ENCODE results near the gene DES. TPM values are rescaled to one million over a fixed set of nuclear protein-coding genes. Genes with fewer than 3 reads are reported as not detected.
A peak's percentile ranks its signal among the peaks of the same experiment; 100 is the strongest.

The DES gene
- total RNA-seq, 2 experiments from 2014 or later, result not detected

- ChIA-PET POLR2A (no interaction called here), CTCF (interaction anchor here (0.9 to 1.8 kb wide), 2 partner anchors 76 kb away, joined by 5 to 8 read pairs; no protein-coding TSS in a partner anchor)
These were observed 35.8 kb downstream of the DES start for GRCh38 chr2:219453671-219454590.

GRCh38 chr2:219455581-219455980 lies 37.4 kb downstream of the DES start:
- H3K4me1 Mint-ChIP-seq (ENCODE audit: low read depth), result peaks cover 5% of the 10 kb centered on the region
- intact Hi-C loops (cut with micrococcal nuclease), result no loop called here
- H3K4me3 Mint-ChIP-seq, result no peak overlapping the region
- no peaks in the 10 kb centered on the region for H3K9me3 Mint-ChIP-seq
- peaks cover 6% of the 10 kb centered on the region for H3K27me3 Mint-ChIP-seq
- H3K27ac Mint-ChIP-seq, result no peak overlapping the region
- CTCF ChIA-PET, result interaction anchor here (0.9 to 2.0 kb wide), 3 partner anchors 22 to 74 kb away, joined by 3 to 8 read pairs (median 4); no protein-coding TSS in a partner anchor
- POLR2A ChIA-PET, result no interaction called here
- no peak for DNase-seq
- H3K36me3 Mint-ChIP-seq, result no peaks in the 10 kb centered on the region

More at GRCh38 chr2:219453671-219454590, 35.8 kb downstream of the DES start:
- Mint-ChIP-seq H3K36me3 (no peaks in the 10 kb centered on the region), H3K27ac (no peak overlapping the region), H3K27me3 (peaks cover 19% of the 10 kb centered on the region), H3K9me3 (no peaks in the 10 kb centered on the region), H3K4me1 (ENCODE audit: low read depth) (peaks cover 5% of the 10 kb centered on the region), H3K4me3 (no peak overlapping the region)
- intact Hi-C loops (cut with micrococcal nuclease), result no loop called here
- DNase-seq, result no peak

DNA sequence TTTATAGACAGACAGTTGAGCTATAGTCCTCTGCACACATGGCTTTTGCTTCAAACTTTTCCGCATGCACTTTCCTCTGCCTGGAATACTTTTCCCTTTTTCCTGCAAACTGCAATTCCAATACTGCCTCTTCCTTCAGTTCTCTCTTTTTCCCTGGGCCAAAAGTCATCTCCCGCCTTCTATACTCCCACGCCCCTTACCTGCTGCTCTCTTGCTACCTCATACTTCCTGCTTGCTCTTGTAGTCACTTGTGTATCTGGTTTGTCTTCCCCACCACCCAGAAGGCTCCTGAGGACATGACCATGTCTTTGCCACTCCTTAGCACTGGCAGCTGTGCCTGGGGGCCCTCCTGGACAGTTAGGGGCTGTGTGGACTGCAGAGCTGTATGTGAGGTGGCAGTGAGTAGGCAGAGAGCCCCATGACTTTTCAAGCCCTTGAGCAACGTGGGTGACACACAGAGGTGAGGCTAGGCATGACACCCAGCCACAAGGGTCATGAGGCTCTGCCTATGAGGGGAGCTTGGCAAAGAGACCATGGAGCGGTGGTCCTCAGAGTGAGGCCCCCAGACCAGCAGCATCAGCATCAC lies 39.7 kb downstream of the DES start:
- Mint-ChIP-seq H3K36me3 (no peaks in the 10 kb centered on the region), H3K4me1 (ENCODE audit: low read depth) (peaks cover 5% of the 10 kb centered on the region), H3K9me3 (no peaks in the 10 kb centered on the region), H3K4me3 (no peak overlapping the region), H3K27ac (no peak overlapping the region), H3K27me3 (no peaks in the 10 kb centered on the region)
- DNase-seq, result peak; percentile 31
- POLR2A ChIA-PET, result no interaction called here
- CTCF ChIA-PET, result interaction anchor here (0.6 to 3.8 kb wide), 10 partner anchors 13 to 1017 kb away, joined by 3 to 43 read pairs (median 4); partner anchors contain the start of gene GMPPA
- intact Hi-C loops (cut with micrococcal nuclease), result loop anchor here (2.0 kb wide), 1 partner anchor 55 kb away; no protein-coding TSS in a partner anchor

GRCh38 chr2:219458996-219459395 lies 40.8 kb downstream of the DES start:
- POLR2A ChIA-PET, result no interaction called here
- H3K9me3 Mint-ChIP-seq, result no peaks in the 10 kb centered on the region
- H3K4me3 Mint-ChIP-seq, result no peak overlapping the region
- H3K36me3 Mint-ChIP-seq, result no peaks in the 10 kb centered on the region
- intact Hi-C loops (cut with micrococcal nuclease), result loop anchor here (1.0 to 2.0 kb wide), 2 partner anchors 56 to 71 kb away; no protein-coding TSS in a partner anchor
- no peak overlapping the region for H3K27ac Mint-ChIP-seq
- CTCF ChIA-PET, result interaction anchor here (1.0 to 3.8 kb wide), 11 partner anchors 12 to 72 kb away, joined by 3 to 43 read pairs (median 5); a partner anchor contains a TSS
- peaks cover 5% of the 10 kb centered on the region for H3K4me1 Mint-ChIP-seq (ENCODE audit: low read depth)
- H3K27me3 Mint-ChIP-seq, result no peaks in the 10 kb centered on the region
- DNase-seq, result no peak

DNA sequence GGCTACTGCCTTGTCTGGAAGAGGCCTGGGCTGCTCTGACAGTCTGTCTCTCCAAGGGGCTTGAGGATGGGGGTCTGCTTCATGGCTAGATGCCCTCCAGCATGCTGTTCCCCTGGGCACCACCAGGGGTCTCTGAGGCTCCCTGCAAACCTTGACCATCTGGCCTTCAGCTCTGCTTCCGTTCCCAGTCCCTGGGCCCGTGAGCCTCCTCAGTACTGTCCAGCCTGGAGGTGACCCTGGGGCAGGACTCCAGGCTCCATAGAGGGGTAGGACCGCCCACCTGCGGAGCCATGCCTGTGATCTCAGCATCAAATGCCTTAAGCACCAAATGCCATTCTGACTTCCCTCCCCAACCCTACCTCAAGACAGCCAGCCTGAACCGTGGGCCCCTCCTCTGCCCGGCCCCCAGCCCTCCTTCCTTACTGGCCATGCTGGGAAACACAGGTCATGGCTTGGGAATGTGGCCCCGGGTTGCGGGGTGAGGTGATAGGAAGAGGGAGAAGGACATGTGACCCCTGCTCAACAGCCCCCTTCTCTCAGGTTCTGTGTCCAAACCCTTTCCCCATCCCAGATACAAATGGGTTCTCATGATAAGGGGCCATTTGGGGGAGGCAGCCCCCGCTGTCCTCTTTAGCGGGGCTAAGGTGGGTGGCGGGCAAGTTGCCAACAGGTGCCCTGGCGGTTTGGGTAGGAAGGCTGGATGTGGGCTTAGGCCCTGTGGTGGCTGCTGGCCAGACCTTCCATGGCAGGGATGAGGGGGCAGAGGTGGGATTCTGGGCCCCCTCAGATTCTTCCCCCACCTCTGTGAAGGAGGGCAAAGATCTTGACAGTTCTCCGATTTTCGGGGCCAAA lies 41.5 kb downstream of the DES start:
- no peaks in the 10 kb centered on the region for H3K27me3 Mint-ChIP-seq
- peaks cover 5% of the 10 kb centered on the region for H3K4me1 Mint-ChIP-seq (ENCODE audit: low read depth)
- no peaks in the 10 kb centered on the region for H3K9me3 Mint-ChIP-seq
- H3K4me3 Mint-ChIP-seq, result no peak overlapping the region
- H3K36me3 Mint-ChIP-seq, result no peaks in the 10 kb centered on the region
- intact Hi-C loops (cut with micrococcal nuclease), result loop anchor here (1.0 to 2.0 kb wide), 2 partner anchors 57 to 71 kb away; no protein-coding TSS in a partner anchor
- CTCF ChIA-PET, result interaction anchor here (1.0 to 3.8 kb wide), 10 partner anchors 13 to 71 kb away, joined by 3 to 43 read pairs (median 5); a partner anchor contains a TSS
- DNase-seq, result peak; percentile 51
- H3K27ac Mint-ChIP-seq, result no peak overlapping the region
- POLR2A ChIA-PET, result no interaction called here

GRCh38 chr2:219460424-219460926 lies 42.3 kb downstream of the DES start:
- intact Hi-C loops (cut with micrococcal nuclease), result no loop called here
- Mint-ChIP-seq H3K27ac (no peak overlapping the region), H3K4me1 (ENCODE audit: low read depth) (peaks cover 5% of the 10 kb centered on the region), H3K27me3 (no peaks in the 10 kb centered on the region), H3K36me3 (no peaks in the 10 kb centered on the region), H3K9me3 (no peaks in the 10 kb centered on the region), H3K4me3 (no peak overlapping the region)
- no peak for DNase-seq
- POLR2A ChIA-PET, result no interaction called here
- CTCF ChIA-PET, result interaction anchor here (1.2 to 1.4 kb wide), 2 partner anchors 35 to 69 kb away, joined by 4 to 16 read pairs; a partner anchor contains a TSS

DNA sequence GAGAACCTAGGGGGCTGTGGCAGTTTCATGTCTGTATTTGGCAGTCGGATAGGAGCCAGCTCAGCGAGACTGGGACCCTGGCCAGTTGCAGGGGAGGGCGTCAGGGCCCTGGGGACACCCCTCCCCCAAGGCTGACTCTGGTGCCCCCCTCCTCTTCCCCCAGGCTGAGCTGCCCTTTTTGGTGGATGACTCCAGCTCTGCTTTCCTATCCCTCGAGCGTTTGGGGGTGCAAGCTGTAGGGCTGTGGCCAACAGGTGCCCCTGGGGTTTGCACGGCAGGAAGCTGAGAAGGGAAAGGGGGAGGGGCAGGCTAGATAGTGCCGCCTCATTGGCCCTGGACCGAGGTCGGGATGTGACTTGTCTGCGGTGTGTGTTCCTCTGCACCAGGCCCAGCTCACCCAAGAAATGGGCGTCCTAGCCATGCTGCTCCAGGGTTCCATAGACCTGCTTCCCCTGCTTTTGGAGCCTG lies 42.9 kb downstream of the DES start:
- ChIA-PET CTCF (interaction anchor here (1.2 to 1.4 kb wide), 2 partner anchors 35 to 69 kb away, joined by 4 to 16 read pairs; a partner anchor contains a TSS), POLR2A (no interaction called here)
- intact Hi-C loops (cut with micrococcal nuclease), result no loop called here
- DNase-seq, result peak; percentile 27
- Mint-ChIP-seq H3K4me1 (ENCODE audit: low read depth) (peaks cover 5% of the 10 kb centered on the region), H3K27ac (no peak overlapping the region), H3K4me3 (no peak overlapping the region), H3K36me3 (no peaks in the 10 kb centered on the region), H3K27me3 (no peaks in the 10 kb centered on the region), H3K9me3 (no peaks in the 10 kb centered on the region)

- ChIA-PET POLR2A (no interaction called here), CTCF (interaction anchor here (0.8 to 1.4 kb wide), 3 partner anchors 34 to 68 kb away, joined by 3 to 16 read pairs (median 4); partner anchors contain the start of gene GMPPA)
- Mint-ChIP-seq H3K9me3 (no peaks in the 10 kb centered on the region), H3K36me3 (no peaks in the 10 kb centered on the region), H3K27me3 (no peaks in the 10 kb centered on the region), H3K4me3 (no peak overlapping the region), H3K27ac (no peak overlapping the region), H3K4me1 (ENCODE audit: low read depth) (peaks cover 5% of the 10 kb centered on the region)
- intact Hi-C loops (cut with micrococcal nuclease), result no loop called here
- no peak for DNase-seq
These were observed 43.5 kb downstream of the DES start for GRCh38 chr2:219461669-219462068.

DNA sequence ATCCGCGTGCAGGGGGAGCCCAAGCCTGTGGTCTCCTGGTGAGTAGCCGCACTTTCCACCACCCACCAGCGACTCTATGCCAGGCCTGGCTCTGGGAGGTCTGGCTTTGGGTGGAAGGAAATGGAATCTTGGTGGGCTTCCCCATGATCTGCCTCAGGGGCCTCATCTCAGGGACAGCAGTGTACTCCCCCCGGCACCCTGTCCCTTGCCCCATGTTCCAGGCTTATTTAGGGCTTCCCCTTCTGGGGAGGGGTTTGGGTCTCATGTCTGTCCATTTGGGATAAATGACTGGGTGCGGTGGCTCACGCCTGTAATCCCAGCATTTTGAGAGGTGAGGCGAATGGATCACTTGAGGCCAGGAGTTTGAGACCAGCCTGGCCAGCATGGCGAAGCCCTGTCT lies 44.2 kb downstream of the DES start:
- no peaks in the 10 kb centered on the region for H3K9me3 Mint-ChIP-seq
- POLR2A ChIA-PET, result no interaction called here
- H3K36me3 Mint-ChIP-seq, result no peaks in the 10 kb centered on the region
- H3K27ac Mint-ChIP-seq, result no peak overlapping the region
- intact Hi-C loops (cut with micrococcal nuclease), result no loop called here
- peaks cover 5% of the 10 kb centered on the region for H3K4me1 Mint-ChIP-seq (ENCODE audit: low read depth)
- H3K27me3 Mint-ChIP-seq, result no peaks in the 10 kb centered on the region
- DNase-seq, result no peak
- no peak overlapping the region for H3K4me3 Mint-ChIP-seq
- CTCF ChIA-PET, result interaction anchor here (2.7 kb wide), 1 partner anchor 13 kb away, joined by 16 read pairs; no protein-coding TSS in a partner anchor

DNA sequence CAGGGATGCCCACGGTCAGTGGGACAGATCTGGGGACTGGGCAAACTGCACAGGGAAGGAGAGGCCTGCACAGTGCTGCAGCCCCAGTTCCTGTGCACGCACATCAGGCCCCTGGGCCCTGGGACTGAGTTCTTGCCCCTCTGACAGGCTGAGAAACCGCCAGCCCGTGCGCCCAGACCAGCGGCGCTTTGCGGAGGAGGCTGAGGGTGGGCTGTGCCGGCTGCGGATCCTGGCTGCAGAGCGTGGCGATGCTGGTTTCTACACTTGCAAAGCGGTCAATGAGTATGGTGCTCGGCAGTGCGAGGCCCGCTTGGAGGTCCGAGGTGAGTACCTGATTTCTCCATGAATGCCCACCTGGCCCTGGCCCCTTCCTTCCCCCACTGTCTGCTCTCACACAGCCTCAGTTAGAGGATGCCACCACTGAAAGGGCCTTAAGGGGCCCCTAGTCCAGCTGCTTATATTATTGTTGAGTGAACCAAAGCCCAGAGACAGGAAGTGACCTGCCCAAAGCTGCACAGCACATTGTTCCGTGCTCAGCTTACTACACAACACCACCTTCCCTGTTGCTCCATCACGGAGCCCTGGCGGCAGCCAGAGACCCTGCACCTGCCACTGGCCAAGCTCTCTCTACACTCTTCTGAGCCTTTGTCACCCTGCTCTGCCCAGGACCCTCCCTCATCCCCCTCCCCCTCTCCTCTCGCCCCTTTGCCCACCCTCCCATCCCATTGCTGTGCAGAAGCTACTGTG lies 46.3 kb downstream of the DES start:
- Mint-ChIP-seq H3K36me3 (no peaks in the 10 kb centered on the region), H3K4me3 (no peak overlapping the region), H3K27me3 (no peaks in the 10 kb centered on the region), H3K9me3 (no peaks in the 10 kb centered on the region), H3K4me1 (ENCODE audit: low read depth) (no peaks in the 10 kb centered on the region), H3K27ac (no peak overlapping the region)
- no peak for DNase-seq
- intact Hi-C loops (cut with micrococcal nuclease), result no loop called here
- CTCF ChIA-PET, result interaction anchor here (1.0 to 2.7 kb wide), 4 partner anchors 11 to 69 kb away, joined by 3 to 16 read pairs (median 5); no protein-coding TSS in a partner anchor
- POLR2A ChIA-PET, result no interaction called here

Measured in activated CD4-positive, alpha-beta memory T cell treated with anti-CD3 and anti-CD28 coated beads for 36 hours (primary cell).